ENCODE results near the gene GAA.

DNA sequence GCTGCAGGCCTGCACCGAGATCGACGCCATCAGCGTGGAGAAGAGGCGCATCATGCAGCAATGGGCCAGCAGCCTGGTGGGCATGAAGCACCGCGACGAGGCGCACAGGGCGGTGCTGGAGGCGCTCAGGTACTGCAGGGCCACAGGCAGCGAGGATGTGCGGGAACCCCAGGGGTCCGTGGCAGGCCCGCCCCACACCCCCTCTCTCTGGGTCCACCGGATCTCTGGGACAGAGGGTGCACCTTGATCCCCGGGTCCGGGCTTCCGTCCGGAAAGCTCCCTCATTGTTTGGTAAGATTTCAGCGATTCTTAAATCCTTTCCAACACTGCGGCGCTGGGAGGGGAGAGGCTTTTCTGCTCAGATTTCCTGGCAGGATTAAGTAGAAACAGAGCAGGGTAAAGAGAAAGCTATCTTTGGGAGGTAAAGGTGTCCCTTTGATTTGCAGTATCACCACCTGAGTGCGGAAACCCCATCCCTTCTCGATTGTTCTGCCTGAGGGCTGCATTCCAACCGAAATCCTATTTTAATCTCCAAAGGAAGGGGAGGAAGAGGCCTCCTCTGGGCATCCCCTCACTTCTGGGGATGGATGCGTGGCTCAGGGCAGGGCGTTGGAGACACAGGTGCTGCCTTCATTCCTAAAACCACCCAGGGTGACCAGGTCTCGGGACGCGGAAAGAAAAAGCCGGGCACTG, 35.8 kb upstream of the GAA start:
- TF ChIP-seq, protein P1, sequence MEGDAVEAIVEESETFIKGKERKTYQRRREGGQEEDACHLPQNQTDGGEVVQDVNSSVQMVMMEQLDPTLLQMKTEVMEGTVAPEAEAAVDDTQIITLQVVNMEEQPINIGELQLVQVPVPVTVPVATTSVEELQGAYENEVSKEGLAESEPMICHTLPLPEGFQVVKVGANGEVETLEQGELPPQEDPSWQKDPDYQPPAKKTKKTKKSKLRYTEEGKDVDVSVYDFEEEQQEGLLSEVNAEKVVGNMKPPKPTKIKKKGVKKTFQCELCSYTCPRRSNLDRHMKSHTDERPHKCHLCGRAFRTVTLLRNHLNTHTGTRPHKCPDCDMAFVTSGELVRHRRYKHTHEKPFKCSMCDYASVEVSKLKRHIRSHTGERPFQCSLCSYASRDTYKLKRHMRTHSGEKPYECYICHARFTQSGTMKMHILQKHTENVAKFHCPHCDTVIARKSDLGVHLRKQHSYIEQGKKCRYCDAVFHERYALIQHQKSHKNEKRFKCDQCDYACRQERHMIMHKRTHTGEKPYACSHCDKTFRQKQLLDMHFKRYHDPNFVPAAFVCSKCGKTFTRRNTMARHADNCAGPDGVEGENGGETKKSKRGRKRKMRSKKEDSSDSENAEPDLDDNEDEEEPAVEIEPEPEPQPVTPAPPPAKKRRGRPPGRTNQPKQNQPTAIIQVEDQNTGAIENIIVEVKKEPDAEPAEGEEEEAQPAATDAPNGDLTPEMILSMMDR (conservative IDR thresholded peaks at IDR 0.05; ENCODE audit: low read length) = no peak
- no peak for TF ChIP-seq EZH2phosphoT487 (IDR thresholded peaks at IDR 0.05; ENCODE audit: borderline replicate concordance, low read depth, low read length)
